GM12891 (cell line): ENCODE data around the gene ZGPAT.

Experiments used
- DNase-seq: peaks from one replicate; pipeline ENCODE4 v3.0.0; 2011; ENCODE audit warnings: low spot score; ENCODE audit not compliant: insufficient read length
- FAIRE-seq: peaks from 2 replicates; lab custom pipeline; 2011; peaks lifted over from hg19 to GRCh38; lab: Jason Lieb, UNC
- PAX5 ChIP-seq: IDR thresholded peaks from 2 replicates; pipeline ENCODE4 v1.6.1; 2011; ENCODE audit warnings: low read length, moderate library complexity, mild to moderate bottlenecking; ENCODE audit not compliant: insufficient read depth, severe bottlenecking
- POLR2A ChIP-seq: IDR thresholded peaks from 2 replicates; pipeline ENCODE4 v1.6.1; 2011; ENCODE audit warnings: low read depth, low read length, control low read depth
- POLR2AphosphoS5 ChIP-seq: IDR thresholded peaks from 2 replicates; pipeline ENCODE4 v1.6.1; 2011; ENCODE audit warnings: low read depth, low read length, control low read depth
- POU2F2 ChIP-seq: IDR thresholded peaks from 2 replicates; pipeline ENCODE4 v1.6.1; 2011; ENCODE audit warnings: low read depth, mild to moderate bottlenecking, control low read depth, low read length, moderate library complexity
- SPI1 ChIP-seq: IDR thresholded peaks from 2 replicates; pipeline ENCODE4 v1.6.1; 2011; ENCODE audit warnings: low read depth, low read length, control low read depth
- TAF1 ChIP-seq: IDR thresholded peaks from 2 replicates; pipeline ENCODE4 v1.6.1; 2011; ENCODE audit warnings: low read depth, low read length, control low read depth

The ZGPAT gene

GRCh38 chr20:63756648-63756991 lies 48.8 kb downstream of the ZGPAT start:
- no peak for DNase-seq
- FAIRE-seq, result peak; percentile 23
- no peak for TF ChIP-seq SPI1
- TF ChIP-seq POLR2AphosphoS5, result no peak
- no peak for TF ChIP-seq POU2F2
- TF ChIP-seq PAX5, result no peak
- TF ChIP-seq POLR2A, result no peak
- TF ChIP-seq TAF1, result no peak

- FAIRE-seq (no peak), DNase-seq (no peak)
- TF ChIP-seq SPI1 (no peak), POU2F2 (no peak), POLR2AphosphoS5 (no peak), TAF1 (no peak), POLR2A (no peak), PAX5 (no peak)
Observed at GRCh38 chr20:63758152-63758551, 50.3 kb downstream of the ZGPAT start.

- no peak for FAIRE-seq
- no peak for TF ChIP-seq POLR2A
- DNase-seq, result no peak
Observed at GRCh38 chr20:63759377-63759901, 51.6 kb downstream of the ZGPAT start.

- DNase-seq (no peak), FAIRE-seq (no peak)
- TF ChIP-seq PAX5 (no peak), SPI1 (no peak), POLR2A (no peak), POLR2AphosphoS5 (no peak), TAF1 (no peak), POU2F2 (no peak)
Observed at GRCh38 chr20:63765082-63765873, 57.4 kb downstream of the ZGPAT start.

- TF ChIP-seq POLR2AphosphoS5 (no peak), POLR2A (no peak), PAX5 (no peak), TAF1 (no peak), SPI1 (no peak), POU2F2 (no peak)
- no peak for FAIRE-seq
- no peak for DNase-seq
Observed at GRCh38 chr20:63765902-63766301, 58.1 kb downstream of the ZGPAT start.

GRCh38 chr20:63766695-63767426 lies 59.0 kb downstream of the ZGPAT start:
- no peak for FAIRE-seq
- DNase-seq, result no peak
- TF ChIP-seq TAF1, result no peak
- TF ChIP-seq POLR2A, result no peak
- TF ChIP-seq POLR2AphosphoS5, result no peak
- TF ChIP-seq POU2F2, result no peak
- no peak for TF ChIP-seq PAX5
- no peak for TF ChIP-seq SPI1

GRCh38 chr20:63767456-63767855 lies 59.6 kb downstream of the ZGPAT start:
- DNase-seq (no peak), FAIRE-seq (no peak)
- TF ChIP-seq POU2F2 (no peak), SPI1 (no peak)

- TF ChIP-seq PAX5 (no peak), POLR2AphosphoS5 (no peak), TAF1 (no peak), POU2F2 (no peak), POLR2A (no peak), SPI1 (no peak)
- no peak for DNase-seq
- FAIRE-seq, result no peak
Observed at GRCh38 chr20:63767886-63768285, 60.0 kb downstream of the ZGPAT start.

GRCh38 chr20:63768591-63769515 lies 61.0 kb downstream of the ZGPAT start:
- no peak for TF ChIP-seq POU2F2
- TF ChIP-seq PAX5, result no peak
- TF ChIP-seq POLR2A, result no peak
- TF ChIP-seq TAF1, result no peak
- no peak for TF ChIP-seq POLR2AphosphoS5
- TF ChIP-seq SPI1, result no peak
- no peak for FAIRE-seq
- DNase-seq, result no peak
